ENCODE measurements around the gene MFAP3. TPM values are rescaled to one million over a fixed set of nuclear protein-coding genes. Genes with fewer than 3 reads are reported as not detected.

Gene MFAP3
- total and polyA plus RNA-seq, 10 of the 15 experiments (the other 5 are each of a cell fraction or from before 2014, with no cell fraction given), result 2.5 to 22.9 (median 13.4) TPM

GRCh38 chr5:154058055-154059038 lies 19.6 kb downstream of the MFAP3 start (continued):
- TF ChIP-seq TCF3 (IDR thresholded peaks at IDR 0.05; ENCODE audit: borderline replicate concordance, insufficient read depth, low read depth, low read length), result no peak
- TF ChIP-seq CHD4 (IDR thresholded peaks at IDR 0.05), result no peak
- TF ChIP-seq EZH2 (IDR thresholded peaks at IDR 0.05; ENCODE audit: borderline replicate concordance, control insufficient read depth, low read depth, low read length), result no peak
- no peak for TF ChIP-seq GABPA (IDR thresholded peaks at IDR 0.05; ENCODE audit: low read depth)
- no peak for TF ChIP-seq HDAC6 (IDR thresholded peaks at IDR 0.05; ENCODE audit: unreplicated experiment)
- TF ChIP-seq RAD51 (IDR thresholded peaks at IDR 0.05), result no peak
- TF ChIP-seq TBL1XR1 (IDR thresholded peaks at IDR 0.05; ENCODE audit: low read depth, low read length), result no peak
- TF ChIP-seq MTA3 (IDR thresholded peaks at IDR 0.05; ENCODE audit: borderline replicate concordance, low read length), result no peak
- TF ChIP-seq MEF2B (IDR thresholded peaks at IDR 0.05; ENCODE audit: partially characterized antibody, poor library complexity, severe bottlenecking), result no peak
- no peak for TF ChIP-seq LARP7 (IDR thresholded peaks at IDR 0.05)
- no peak for TF ChIP-seq CBX5 (IDR thresholded peaks at IDR 0.05; ENCODE audit: low read depth)
- TF ChIP-seq MYB (IDR thresholded peaks at IDR 0.05; ENCODE audit: borderline replicate concordance, low read depth, low read length), result no peak
- no peak for TF ChIP-seq KAT2A (conservative IDR thresholded peaks at IDR 0.05; ENCODE audit: control insufficient read depth, low read depth, low read length)
- no peak for TF ChIP-seq CREM (IDR thresholded peaks at IDR 0.05; ENCODE audit: low read depth)
- no peak for TF ChIP-seq HDGF (IDR thresholded peaks at IDR 0.05)
- no peak for TF ChIP-seq ZSCAN29 (IDR thresholded peaks at IDR 0.05)
- no peak for TF ChIP-seq NR2F1 (conservative IDR thresholded peaks at IDR 0.05)
- TF ChIP-seq CEBPB (IDR thresholded peaks at IDR 0.05; ENCODE audit: borderline replicate concordance in 1 of 2, low read depth in 2 of 2, low read length in 2 of 2), result no peak
- no peak for TF ChIP-seq WRNIP1 (IDR thresholded peaks at IDR 0.05; ENCODE audit: borderline replicate concordance, low read depth, low read length)
- no peak for TF ChIP-seq HCFC1 (IDR thresholded peaks at IDR 0.05; ENCODE audit: low read length)
- TF ChIP-seq YY1 (IDR thresholded peaks at IDR 0.05; ENCODE audit: low read depth, low read length), result no peak
- TF ChIP-seq SP1 (IDR thresholded peaks at IDR 0.05; ENCODE audit: low read depth, low read length), result no peak
- no peak for TF ChIP-seq CTCF (IDR thresholded peaks at IDR 0.05 in 2 of 3, conservative IDR thresholded peaks at IDR 0.05 in 1 of 3; ENCODE audit: control insufficient read depth in 2 of 3, extremely low read depth in 1 of 3, insufficient read depth in 1 of 3, low read depth in 3 of 3, low read length in 3 of 3)
- TF ChIP-seq ZNF274 (IDR thresholded peaks at IDR 0.05; ENCODE audit: insufficient read depth, insufficient read length), result no peak
- TF ChIP-seq STAT3 (IDR thresholded peaks at IDR 0.05; ENCODE audit: low read depth, low read length), result no peak
- TF ChIP-seq SREBF1 (IDR thresholded peaks at IDR 0.05; ENCODE audit: low read length), result no peak
- TF ChIP-seq RBBP5 (conservative IDR thresholded peaks at IDR 0.05), result no peak
- TF ChIP-seq SPI1 (IDR thresholded peaks at IDR 0.05; ENCODE audit: borderline replicate concordance, insufficient read depth, low read depth, low read length), result peak; percentile 94
- no peak for TF ChIP-seq PBX3 (IDR thresholded peaks at IDR 0.05; ENCODE audit: insufficient replicate concordance, low read depth, low read length)
- TF ChIP-seq SMARCA5 (IDR thresholded peaks at IDR 0.05), result no peak
- no peak for TF ChIP-seq RFX5 (IDR thresholded peaks at IDR 0.05; ENCODE audit: low read depth, low read length)

All from GM12878 (cell line).